WTC11 (cell line): ENCODE data around the gene ACBD7.

Source experiments
- FOXJ3 ChIP-seq: sonication (generic); formaldehyde crosslinking; IDR thresholded peaks from 2 replicates; pipeline ENCODE4 v1.9.0; 2021; ENCODE audit warnings: missing genetic modification reagents, mild to moderate bottlenecking, borderline replicate concordance
- NFE2L1 ChIP-seq: sonication (generic); formaldehyde crosslinking; IDR thresholded peaks from 2 replicates; pipeline ENCODE4 v1.8.1; 2023; ENCODE audit warnings: missing genetic modification reagents

DNA sequence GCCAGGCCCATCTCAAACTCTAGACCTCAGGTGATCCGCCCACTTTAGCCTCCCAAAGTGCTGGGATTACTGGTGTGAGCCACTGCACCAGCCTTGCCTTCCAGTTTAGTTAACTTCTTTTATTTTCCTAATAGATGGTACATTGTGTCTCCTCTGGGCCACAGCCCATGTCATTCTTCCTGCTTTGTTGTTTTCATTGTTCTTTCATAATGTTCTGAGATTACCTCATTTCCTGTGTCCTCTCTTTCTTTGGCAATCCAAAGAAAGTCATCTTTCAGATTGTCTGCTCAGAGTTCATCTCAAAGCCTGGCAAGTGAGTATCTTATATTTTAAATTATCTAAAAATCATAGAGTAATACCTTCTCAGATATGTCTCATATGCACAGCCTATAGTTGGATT is 44.9 kb downstream of the ACBD7 start, which contains the start of gene OLAH:
- no peak for TF ChIP-seq NFE2L1 (CRISPR knock-in tag)
- no peak for TF ChIP-seq FOXJ3
